K562 (cell line): Measurements from ENCODE around the gene THAP12. TPM values are rescaled to one million over a fixed set of nuclear protein-coding genes. Genes with fewer than 3 reads are reported as not detected.

ENCODE experiments used
- ATAC-seq: fragments of 200-7000 bp; cut with Tn5 transposase; 3 replicates; pipeline ENCODE4 v1.9.1; 2020; ENCODE audit warnings: moderate library complexity
- BruUV-seq: library from RNA; stranded (reverse); fragments of 400-500 nt; replicated peaks from 2 replicates; lab custom pipeline; 2021; lab: Mats Ljungman, UMichigan
- CTCF ChIA-PET: fragments of 300-600 bp; formaldehyde crosslinking; extraction: SDS; loops from one replicate; lab custom pipeline; 2021; ENCODE audit warnings: low intra/inter-chr PET ratio; lab: Yijun Ruan, JAX
- POLR2A ChIA-PET: fragments of 300-600, 350-650 bp; sonication (Branson Sonifier 250); formaldehyde crosslinking; extraction: SDS; loops from one replicate; lab custom pipeline; 2021; ENCODE audit warnings: antibody characterized with exemption, inconsistent platforms; lab: Yijun Ruan, JAX
- DNase-seq, 4 experiments: peaks; one replicate each; pipeline versions ENCODE4 v3.0.0 to v3.0.0-alpha.2; 2011 to 2018; ENCODE audit warnings: low spot score in 3 of 4, mixed read lengths in 3 of 4; ENCODE audit errors: extremely low read depth in 1 of 4
- FAIRE-seq: peaks from 2 replicates; lab custom pipeline; 2011; peaks lifted over from hg19 to GRCh38; lab: Jason Lieb, UNC
- H2AFZ ChIP-seq: 2 replicates; pipeline ENCODE4 v1.6.0; 2011; ENCODE audit warnings: low read depth, low read length, control low read depth, inconsistent platforms
- H3K27ac ChIP-seq: fragments of 200-600 bp; 3 replicates; pipeline ENCODE4 v1.8.0; 2011; ENCODE audit warnings: low read depth, mild to moderate bottlenecking, control low read depth, inconsistent platforms, low read length, moderate library complexity, mixed read lengths; ENCODE audit errors: extremely low read depth
- H3K27me3 ChIP-seq, 2 experiments: fragments of 300-600 bp in 1 of 2; 2 replicates in 1 of 2; 3 replicates in 1 of 2; pipeline versions ENCODE4 v1.6.0 to v1.8.0; 2011; ENCODE audit warnings: inconsistent platforms in 2 of 2, low read length in 2 of 2, mild to moderate bottlenecking in 1 of 2, mixed read lengths in 1 of 2, moderate library complexity in 1 of 2; ENCODE audit not compliant: control insufficient read depth in 2 of 2, insufficient read depth in 2 of 2
- H3K36me3 ChIP-seq: fragments of 300-600 bp; 3 replicates; pipeline ENCODE4 v1.8.0; 2011; ENCODE audit warnings: mild to moderate bottlenecking, low read length, inconsistent platforms; ENCODE audit not compliant: control insufficient read depth, insufficient read depth
- H3K4me1 ChIP-seq, 2 experiments: fragments of 200-600 bp in 1 of 2; replicated peaks in 1 of 2; 2 replicates in 1 of 2; 3 replicates in 1 of 2; pipeline versions ENCODE4 v1.5.1 to v1.8.0; 2011; ENCODE audit warnings: inconsistent platforms in 2 of 2, low read length in 2 of 2, mild to moderate bottlenecking in 1 of 2, mixed read lengths in 1 of 2, moderate library complexity in 1 of 2; ENCODE audit not compliant: control insufficient read depth in 2 of 2, insufficient read depth in 2 of 2
- H3K4me2 ChIP-seq: 2 replicates; pipeline ENCODE4 v1.6.1; 2011; ENCODE audit warnings: low read length, control low read depth, inconsistent platforms, mixed read lengths; ENCODE audit not compliant: insufficient read depth
- H3K4me3 ChIP-seq: fragments of 200-600 bp; sonication (generic), shearing (Covaris generic); 2 replicates; pipeline ENCODE4 v1.5.1; 2016; ENCODE audit warnings: control low read depth, inconsistent platforms
- H3K79me2 ChIP-seq: fragments of 200-600 bp; 3 replicates; pipeline ENCODE4 v1.8.0; 2011; ENCODE audit warnings: low read length, inconsistent platforms; ENCODE audit not compliant: control insufficient read depth, insufficient read depth
- H3K9ac ChIP-seq, 2 experiments: 2 replicates each; pipeline versions ENCODE4 v1.6.0 to v1.6.1; 2011; ENCODE audit warnings: low read depth in 2 of 2, low read length in 2 of 2, control low read depth in 1 of 2, inconsistent platforms in 1 of 2, mild to moderate bottlenecking in 1 of 2, mixed read lengths in 1 of 2; ENCODE audit not compliant: insufficient read depth in 1 of 2
- H3K9me1 ChIP-seq: one replicate; pipeline ENCODE4 v1.6.0; 2011; ENCODE audit warnings: inconsistent platforms, mild to moderate bottlenecking, low read length, moderate library complexity; ENCODE audit not compliant: control insufficient read depth, insufficient read depth
- H3K9me3 ChIP-seq: replicated peaks from 2 replicates; pipeline ENCODE4 v1.5.1; 2011; ENCODE audit warnings: low read depth, low read length, inconsistent platforms; ENCODE audit not compliant: control insufficient read depth, insufficient read depth
- H4K20me1 ChIP-seq: replicated peaks from 2 replicates; pipeline ENCODE4 v1.6.1; 2011; ENCODE audit warnings: low read length, inconsistent platforms, mixed read lengths; ENCODE audit not compliant: control insufficient read depth, insufficient read depth
- ARID3B ChIP-seq: fragments of 250-450 bp; sonication (Bioruptor Pico); IDR thresholded peaks from 2 replicates; pipeline ENCODE4 v1.4.0; 2020; ENCODE audit warnings: borderline replicate concordance
- CHD2 ChIP-seq: IDR thresholded peaks from 2 replicates; pipeline ENCODE4 v1.6.1; 2011; ENCODE audit warnings: low read depth, low read length
- ETV5 ChIP-seq: sonication (generic); formaldehyde crosslinking; IDR thresholded peaks from 2 replicates; pipeline ENCODE4 v1.4.0; 2020; ENCODE audit warnings: low read depth, mild to moderate bottlenecking, missing genetic modification reagents
- MLLT1 ChIP-seq, 2 experiments: fragments of 450-650 bp; IDR thresholded peaks; 2 replicates each; pipeline ENCODE4 v1.6.1; 2016
- NFIC ChIP-seq: fragments of 450-650 bp; IDR thresholded peaks from 2 replicates; pipeline ENCODE4 v1.6.1; 2017; ENCODE audit warnings: mild to moderate bottlenecking, inconsistent platforms
- SMAD4 ChIP-seq: fragments of 250-450 bp; sonication (Bioruptor Pico); conservative IDR thresholded peaks from 2 replicates; pipeline ENCODE4 v1.8.0; 2021; ENCODE audit warnings: inconsistent platforms, mild to moderate bottlenecking, moderate library complexity
- STAG1 ChIP-seq: sonication (generic); formaldehyde crosslinking; IDR thresholded peaks from 2 replicates; pipeline ENCODE4 v1.5.0; 2020; ENCODE audit warnings: missing genetic modification reagents, borderline replicate concordance
- TCF7L2 ChIP-seq: fragments of 150-350 bp; IDR thresholded peaks from 2 replicates; pipeline ENCODE4 v1.6.1; 2016; ENCODE audit warnings: low read depth, mild to moderate bottlenecking, low read length, moderate library complexity
- THAP7 ChIP-seq: fragments of 250-450 bp; sonication (Bioruptor Pico); IDR thresholded peaks from 2 replicates; pipeline ENCODE4 v1.5.0; 2021
- ZZZ3 ChIP-seq: fragments of 450-650 bp; IDR thresholded peaks from 2 replicates; pipeline ENCODE4 v1.6.1; 2016; ENCODE audit warnings: antibody characterized with exemption, mild to moderate bottlenecking, moderate library complexity
- WGBS: fragments of 100-300 bp; shearing (Covaris generic); methylation state at CpG from one replicate; pipeline ENCODE4 v1.1.6; 2016; ENCODE audit warnings: low coverage, mixed read lengths; ENCODE audit not compliant: insufficient coverage; ENCODE audit errors: missing lambda C conversion rate; 5-methylcytosine and 5-hydroxymethylcytosine counted together
- in situ Hi-C: fragments of 300-500 bp; cut with MboI; formaldehyde crosslinking; loops from 4 replicates; pipeline ENCODE4 v1.15.0; 2018; ENCODE audit warnings: inconsistent platforms, mixed read lengths
- intact Hi-C: fragments of 100-400 bp; cut with micrococcal nuclease; formaldehyde crosslinking; loops from 2 replicates; pipeline ENCODE4 v1.14.2; 2022
- polyA plus RNA-seq, 8 experiments: library from polyadenylated mRNA; depleted of rRNA in 4 of 8; stranded (reverse) in 5 of 8; unstranded in 3 of 8; fragments of >200 nt; fragmentation: Nextera tagmentation in 2 of 8; fragmentation: Illumina TruSeq in 1 of 8; extraction: Ambion mirVana in 2 of 8; extraction: Trizol in 1 of 8; gene quantifications; 2 replicates each; pipeline versions ENCODE4 v1.2.1 to v1.2.3, GENCODE V29; 2011 to 2014; ENCODE audit warnings: inconsistent platforms in 1 of 8, missing spikeins in 1 of 8
- total RNA-seq, 7 experiments: library from RNA; depleted of rRNA in 6 of 7; stranded (reverse); fragments of >200 nt in 6 of 7; fragmentation: Illumina TruSeq in 2 of 7; extraction: Trizol in 2 of 7; gene quantifications; 2 replicates each; pipeline versions ENCODE4 v1.2.1 to v1.2.3, GENCODE V29; 2011 to 2021; ENCODE audit warnings: low replicate concordance in 1 of 7

The THAP12 gene
- total and polyA plus RNA-seq, 9 of the 15 experiments (the other 6 are each of a cell fraction or from before 2014, with no cell fraction given) = 28.1 to 103 (median 57.8) TPM

GRCh38 chr11:76318744-76319384 lies 62.1 kb downstream of the THAP12 start (continued):
- TF ChIP-seq STAG1 (peak; percentile 94), ZZZ3 (no peak), THAP7 (CRISPR knock-in tag) (no peak), ARID3B (no peak)

GRCh38 chr11:76317296-76317695 lies 63.6 kb downstream of the THAP12 start:
- Histone ChIP-seq H4K20me1 (no peaks in the 10 kb centered on the region; the same call in none of the 2 replicates), H3K4me1 (peaks cover 0 to 6% of the 10 kb centered on the region in 2 experiments; a peak in 1 of 5 replicates), H3K27me3 (peaks cover 17 to 42% of the 10 kb centered on the region in 2 experiments; a peak in 4 of 5 replicates), H3K36me3 (no peaks in the 10 kb centered on the region), H3K4me3 (no peak overlapping the region), H3K4me2 (no peak overlapping the region), H3K27ac (no peak overlapping the region), H2AFZ (no peak overlapping the region), H3K9ac (no peak overlapping the region), H3K79me2 (no peaks in the 10 kb centered on the region), H3K9me3 (no peaks in the 10 kb centered on the region), H3K9me1 (peaks cover 4% of the 10 kb centered on the region)
- TF ChIP-seq MLLT1 (IDR thresholded peaks at IDR 0.05) = no peak
- TF ChIP-seq TCF7L2 = no peak
- TF ChIP-seq ETV5 (CRISPR knock-in tag) = no peak
- TF ChIP-seq NFIC = peak; percentile 18; the same call in 1 of the 2 replicates
- no peak for TF ChIP-seq SMAD4 (CRISPR knock-in tag)
- TF ChIP-seq CHD2 = no peak
- no TSS peak for BruUV-seq
- ATAC-seq (no peak), DNase-seq (no peak), FAIRE-seq (no peak)
- ChIA-PET CTCF (no interaction called here), POLR2A (interaction anchor here (0.6 to 1.4 kb wide), 2 partner anchors 9 to 361 kb away, joined by 3 read pairs; no protein-coding TSS in a partner anchor)
- in situ Hi-C loops (loop anchor here (5.0 kb wide), 2 partner anchors 120 to 425 kb away; no protein-coding TSS in a partner anchor), intact Hi-C loops (loop anchor here (5.0 kb wide), 1 partner anchor 515 kb away; no protein-coding TSS in a partner anchor)
- 17% methylated on average over 3 of the region's 3 CpGs for WGBS
